ENCODE data around the gene AVPR2. TPM values are rescaled to one million over a fixed set of nuclear protein-coding genes. Genes with fewer than 3 reads are reported as not detected.

AVPR2 gene
- polyA plus RNA-seq, 1 experiment = not detected

- CTCF ChIA-PET = no interaction called here
- Histone ChIP-seq H3K4me3 (ENCODE audit: low read depth, low read length) (no peak overlapping the region), H3K27me3 (ENCODE audit: control insufficient read depth, insufficient read depth, low read length) (peaks cover 19% of the 10 kb centered on the region), H3K27ac (ENCODE audit: low read depth, low read length) (no peak overlapping the region), H3K9me3 (ENCODE audit: control insufficient read depth, insufficient read depth, low read length) (no peaks in the 10 kb centered on the region)
- POLR2A ChIA-PET = no interaction called here
- DNase-seq (ENCODE audit: low read depth, low spot score) = no peak
- TF ChIP-seq, protein P1, sequence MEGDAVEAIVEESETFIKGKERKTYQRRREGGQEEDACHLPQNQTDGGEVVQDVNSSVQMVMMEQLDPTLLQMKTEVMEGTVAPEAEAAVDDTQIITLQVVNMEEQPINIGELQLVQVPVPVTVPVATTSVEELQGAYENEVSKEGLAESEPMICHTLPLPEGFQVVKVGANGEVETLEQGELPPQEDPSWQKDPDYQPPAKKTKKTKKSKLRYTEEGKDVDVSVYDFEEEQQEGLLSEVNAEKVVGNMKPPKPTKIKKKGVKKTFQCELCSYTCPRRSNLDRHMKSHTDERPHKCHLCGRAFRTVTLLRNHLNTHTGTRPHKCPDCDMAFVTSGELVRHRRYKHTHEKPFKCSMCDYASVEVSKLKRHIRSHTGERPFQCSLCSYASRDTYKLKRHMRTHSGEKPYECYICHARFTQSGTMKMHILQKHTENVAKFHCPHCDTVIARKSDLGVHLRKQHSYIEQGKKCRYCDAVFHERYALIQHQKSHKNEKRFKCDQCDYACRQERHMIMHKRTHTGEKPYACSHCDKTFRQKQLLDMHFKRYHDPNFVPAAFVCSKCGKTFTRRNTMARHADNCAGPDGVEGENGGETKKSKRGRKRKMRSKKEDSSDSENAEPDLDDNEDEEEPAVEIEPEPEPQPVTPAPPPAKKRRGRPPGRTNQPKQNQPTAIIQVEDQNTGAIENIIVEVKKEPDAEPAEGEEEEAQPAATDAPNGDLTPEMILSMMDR (IDR thresholded peaks at IDR 0.05; ENCODE audit: low read depth, low read length) = no peak
Measured at GRCh38 chrX:153875391-153876111, 28.9 kb upstream of the AVPR2 start.

GRCh38 chrX:153876112-153876491, 28.4 kb upstream of the AVPR2 start:
- ChIA-PET POLR2A (no interaction called here), CTCF (no interaction called here)
- Histone ChIP-seq H3K27ac (ENCODE audit: low read depth, low read length) (no peak overlapping the region), H3K27me3 (ENCODE audit: control insufficient read depth, insufficient read depth, low read length) (peaks cover 21% of the 10 kb centered on the region), H3K4me3 (ENCODE audit: low read depth, low read length) (no peak overlapping the region), H3K9me3 (ENCODE audit: control insufficient read depth, insufficient read depth, low read length) (no peaks in the 10 kb centered on the region)
- TF ChIP-seq, protein P1 (IDR thresholded peaks at IDR 0.05; ENCODE audit: low read depth, low read length) = no peak
- DNase-seq (ENCODE audit: low read depth, low spot score) = no peak

- POLR2A ChIA-PET = no interaction called here
- Histone ChIP-seq H3K9me3 (ENCODE audit: control insufficient read depth, insufficient read depth, low read length) (no peaks in the 10 kb centered on the region), H3K27ac (ENCODE audit: low read depth, low read length) (no peak overlapping the region), H3K4me3 (ENCODE audit: low read depth, low read length) (no peak overlapping the region), H3K27me3 (ENCODE audit: control insufficient read depth, insufficient read depth, low read length) (peaks cover 28% of the 10 kb centered on the region)
- TF ChIP-seq, protein P1 (IDR thresholded peaks at IDR 0.05; ENCODE audit: low read depth, low read length) = no peak
- CTCF ChIA-PET = interaction anchor here (0.7 kb wide), 1 partner anchor 918 kb away, joined by 5 read pairs; no protein-coding TSS in a partner anchor
- no peak for DNase-seq (ENCODE audit: low read depth, low spot score)
Measured at GRCh38 chrX:153877571-153878261, 26.8 kb upstream of the AVPR2 start.

- no peak overlapping the region for H3K27ac ChIP-seq (ENCODE audit: low read depth, low read length)
- ChIA-PET CTCF (no interaction called here), POLR2A (interaction anchor here (0.6 kb wide), 1 partner anchor 30 kb away, joined by 4 read pairs; no protein-coding TSS in a partner anchor)
- TF ChIP-seq, protein P1 (IDR thresholded peaks at IDR 0.05; ENCODE audit: low read depth, low read length) = no peak
- no peak for DNase-seq (ENCODE audit: low read depth, low spot score)
- H3K4me3 ChIP-seq (ENCODE audit: low read depth, low read length) = no peak overlapping the region
- H3K9me3 ChIP-seq (ENCODE audit: control insufficient read depth, insufficient read depth, low read length) = no peaks in the 10 kb centered on the region
- H3K27me3 ChIP-seq (ENCODE audit: control insufficient read depth, insufficient read depth, low read length) = peaks cover 30% of the 10 kb centered on the region
Measured at GRCh38 chrX:153878345-153878744, 26.1 kb upstream of the AVPR2 start.

Data from AG04450 (cell line).